OCI-M2 (cell line): ENCODE measurements around the gene MAGOHB.

ENCODE experiments used
- DNase-seq: peaks from one replicate; lab custom pipeline; 2025; ENCODE audit not compliant: unreplicated experiment; lab: John Stamatoyannopoulos, UW

Gene MAGOHB

DNA sequence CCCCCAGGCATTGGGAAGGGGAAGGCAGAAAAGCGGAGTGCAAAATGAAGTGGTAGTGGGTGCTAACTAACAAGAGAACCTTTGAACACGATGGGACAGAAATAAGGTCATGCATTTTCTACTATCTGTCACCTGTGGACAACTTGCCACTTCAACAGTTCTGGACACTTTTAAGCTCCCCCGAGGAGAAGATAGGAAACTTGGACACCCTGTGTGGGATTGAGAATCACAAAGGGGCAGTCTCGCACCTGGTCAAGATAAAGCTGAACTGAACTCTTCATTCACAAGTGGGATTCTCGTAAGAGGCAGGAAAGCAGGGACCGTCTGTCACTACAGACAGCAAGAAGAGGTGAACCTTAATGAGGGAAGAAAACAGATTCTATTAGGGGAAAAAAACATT is 56.1 kb downstream of the MAGOHB start:
- DNase-seq = no peak

DNA sequence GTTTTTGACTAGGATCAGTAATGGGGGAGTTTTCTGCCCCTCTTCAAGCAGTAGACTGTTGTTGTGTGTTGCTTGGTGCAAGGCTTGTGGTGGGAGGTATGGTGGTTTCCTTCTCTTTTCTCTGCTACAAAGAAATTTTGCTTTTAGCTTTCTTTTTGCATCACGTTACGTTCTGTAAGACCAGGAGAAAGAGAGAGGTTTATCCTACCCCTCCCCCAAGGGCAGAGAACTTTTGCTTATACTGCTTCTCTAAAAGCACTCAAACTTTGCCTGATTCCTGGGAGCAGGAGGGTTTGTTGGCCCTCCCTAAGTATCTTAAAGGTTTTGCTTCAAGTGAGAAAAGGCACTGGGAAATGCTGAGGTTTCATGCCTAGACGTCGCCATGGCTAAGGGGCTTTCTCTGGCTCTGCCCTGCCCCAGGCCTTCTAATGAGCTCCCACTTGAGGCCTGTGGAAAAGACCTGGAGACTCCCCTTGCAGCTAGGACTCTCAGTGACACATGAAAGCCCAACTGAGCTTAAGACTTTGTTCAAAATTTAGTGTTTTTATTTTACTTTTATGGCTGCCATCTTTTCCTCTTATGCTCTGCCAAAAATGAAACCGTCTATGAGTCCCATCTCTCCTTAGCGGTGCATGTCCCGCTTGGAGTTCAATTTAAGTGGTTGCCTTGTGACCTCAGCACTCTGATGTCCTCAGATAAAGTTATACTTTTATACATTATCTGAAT is 58.5 kb downstream of the MAGOHB start:
- DNase-seq = no peak

DNA sequence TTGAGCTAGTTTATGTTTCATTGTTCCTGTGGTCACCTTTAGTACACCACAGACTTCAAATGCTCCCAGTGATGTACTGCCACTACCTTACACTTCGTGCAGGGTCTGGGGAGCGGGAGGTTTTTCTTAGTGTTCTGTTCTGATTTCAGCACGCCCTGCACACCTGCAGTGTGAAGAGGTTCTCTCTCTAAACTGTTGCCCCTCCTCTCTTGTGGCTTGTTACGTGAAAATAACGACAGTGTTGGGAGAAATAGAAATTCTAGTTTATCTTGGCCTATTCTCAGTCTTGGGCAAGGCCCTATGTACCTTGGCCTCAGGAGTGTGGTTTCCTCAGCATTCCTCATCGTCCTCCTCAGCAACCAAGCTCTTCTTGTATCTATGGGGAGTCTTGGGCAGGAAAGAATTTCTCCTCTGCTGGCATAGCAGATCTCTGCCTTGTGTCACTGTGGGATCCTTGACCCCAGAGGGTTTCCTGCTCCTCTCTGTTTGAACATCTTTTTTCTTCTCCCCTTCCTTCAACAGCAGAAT is 59.1 kb downstream of the MAGOHB start:
- DNase-seq = no peak
